Endothelial cell of umbilical vein (primary cell): Measurements from ENCODE around the gene REPIN1.

Experiments used
- EZH2 ChIP-seq: IDR thresholded peaks from 2 replicates; pipeline ENCODE4 v1.6.1; 2012; ENCODE audit warnings: borderline replicate concordance, low read depth, mild to moderate bottlenecking, moderate library complexity, low read length, inconsistent platforms; ENCODE audit not compliant: severe bottlenecking
- GATA2 ChIP-seq: IDR thresholded peaks from 2 replicates; pipeline ENCODE4 v1.7.0; 2011; ENCODE audit warnings: low read depth, mild to moderate bottlenecking, moderate library complexity, mixed read lengths, low read length; ENCODE audit not compliant: insufficient read length, insufficient read depth
- JUN ChIP-seq: IDR thresholded peaks from 2 replicates; pipeline ENCODE4 v1.6.1; 2011; ENCODE audit warnings: borderline replicate concordance, low read depth; ENCODE audit not compliant: insufficient read length, insufficient read depth
- MAX ChIP-seq: IDR thresholded peaks from 2 replicates; pipeline ENCODE4 v1.6.1; 2011; ENCODE audit not compliant: insufficient read depth, insufficient read length
- MYC ChIP-seq: IDR thresholded peaks from one replicate; pipeline ENCODE4 v1.6.1; 2011; ENCODE audit warnings: mild to moderate bottlenecking, low read depth, low read length
- POLR2A ChIP-seq: IDR thresholded peaks from 2 replicates; pipeline ENCODE4 v1.6.1; 2012; ENCODE audit warnings: low read depth, mild to moderate bottlenecking, control low read depth, low read length
- POLR2AphosphoS5 ChIP-seq: IDR thresholded peaks from 2 replicates; pipeline ENCODE4 v1.6.1; 2012; ENCODE audit warnings: low read depth, mild to moderate bottlenecking, control low read depth, low read length, moderate library complexity; ENCODE audit not compliant: insufficient read depth
- TF ChIP-seq, protein P1 (sequence below), 2 donors: IDR thresholded peaks; 1 replicate in 1 of 2; 2 replicates in 1 of 2; pipeline ENCODE4 v1.5.1; 2011; ENCODE audit warnings: low read length in 2 of 2, mild to moderate bottlenecking in 2 of 2, moderate library complexity in 2 of 2, control low read depth in 1 of 2, inconsistent platforms in 1 of 2, low read depth in 1 of 2; ENCODE audit not compliant: insufficient read depth in 1 of 2; ENCODE audit errors: extremely low read depth in 1 of 2

DNA sequence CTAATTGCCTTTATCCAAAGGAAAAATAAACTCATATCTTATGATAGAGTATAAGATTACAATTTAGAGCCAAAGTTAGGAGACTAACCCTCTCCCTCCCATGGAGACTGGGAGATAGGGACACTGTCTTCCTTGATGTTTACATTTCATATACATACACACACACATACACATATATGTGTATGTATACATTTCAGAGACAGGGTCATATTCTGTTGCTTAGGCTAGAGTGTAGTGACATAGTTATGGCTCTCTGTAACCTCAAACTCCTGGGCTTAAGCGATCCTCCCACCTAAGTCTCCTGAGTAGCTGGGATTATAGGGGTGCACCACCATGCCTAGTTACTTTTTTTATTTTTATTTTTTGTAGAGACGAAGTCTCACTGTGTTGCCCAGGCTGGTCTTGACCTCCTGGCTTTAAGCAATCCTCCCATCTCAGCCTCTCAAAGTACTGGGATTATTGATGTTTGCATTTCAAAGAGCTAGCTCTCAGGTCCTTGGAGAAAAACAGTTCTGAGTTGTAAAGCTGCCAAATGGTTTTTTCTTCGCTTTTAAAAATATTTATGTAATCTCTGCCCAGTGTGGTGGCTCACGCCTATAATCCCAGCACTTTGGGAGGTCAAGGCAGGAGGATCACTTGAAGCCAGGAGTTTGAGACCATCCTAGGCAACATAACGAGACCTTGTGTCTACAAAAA lies 8.1 kb upstream of the REPIN1 start:
- TF ChIP-seq, protein P1, sequence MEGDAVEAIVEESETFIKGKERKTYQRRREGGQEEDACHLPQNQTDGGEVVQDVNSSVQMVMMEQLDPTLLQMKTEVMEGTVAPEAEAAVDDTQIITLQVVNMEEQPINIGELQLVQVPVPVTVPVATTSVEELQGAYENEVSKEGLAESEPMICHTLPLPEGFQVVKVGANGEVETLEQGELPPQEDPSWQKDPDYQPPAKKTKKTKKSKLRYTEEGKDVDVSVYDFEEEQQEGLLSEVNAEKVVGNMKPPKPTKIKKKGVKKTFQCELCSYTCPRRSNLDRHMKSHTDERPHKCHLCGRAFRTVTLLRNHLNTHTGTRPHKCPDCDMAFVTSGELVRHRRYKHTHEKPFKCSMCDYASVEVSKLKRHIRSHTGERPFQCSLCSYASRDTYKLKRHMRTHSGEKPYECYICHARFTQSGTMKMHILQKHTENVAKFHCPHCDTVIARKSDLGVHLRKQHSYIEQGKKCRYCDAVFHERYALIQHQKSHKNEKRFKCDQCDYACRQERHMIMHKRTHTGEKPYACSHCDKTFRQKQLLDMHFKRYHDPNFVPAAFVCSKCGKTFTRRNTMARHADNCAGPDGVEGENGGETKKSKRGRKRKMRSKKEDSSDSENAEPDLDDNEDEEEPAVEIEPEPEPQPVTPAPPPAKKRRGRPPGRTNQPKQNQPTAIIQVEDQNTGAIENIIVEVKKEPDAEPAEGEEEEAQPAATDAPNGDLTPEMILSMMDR (IDR thresholded peaks at IDR 0.05; ENCODE audit: extremely low read depth in 1 of 2, insufficient read depth in 1 of 2, low read depth in 1 of 2, low read length in 2 of 2) = no peak
- TF ChIP-seq EZH2 (no peak), POLR2A (no peak), MYC (no peak), POLR2AphosphoS5 (no peak), MAX (no peak), JUN (no peak), GATA2 (no peak)
